SIG-M5 (cell line): ENCODE results near the gene SPO11.

Experiments
- DNase-seq: peaks from one replicate; lab custom pipeline; 2025; lab: John Stamatoyannopoulos, UW

SPO11 gene, protein sequence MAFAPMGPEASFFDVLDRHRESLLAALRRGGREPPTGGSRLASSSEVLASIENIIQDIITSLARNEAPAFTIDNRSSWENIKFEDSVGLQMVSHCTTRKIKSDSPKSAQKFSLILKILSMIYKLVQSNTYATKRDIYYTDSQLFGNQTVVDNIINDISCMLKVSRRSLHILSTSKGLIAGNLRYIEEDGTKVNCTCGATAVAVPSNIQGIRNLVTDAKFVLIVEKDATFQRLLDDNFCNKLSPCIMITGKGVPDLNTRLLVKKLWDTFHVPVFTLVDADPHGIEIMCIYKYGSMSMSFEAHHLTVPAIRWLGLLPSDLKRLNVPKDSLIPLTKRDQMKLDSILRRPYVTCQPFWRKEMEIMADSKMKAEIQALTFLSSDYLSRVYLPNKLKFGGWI

GRCh38 chr20:57329608-57330221, at the start of gene SPO11:
Gene SPO11 (plus strand): TSS chr20:57329803. CDS start chr20:57329868, 65 bp downstream.
- DNase-seq: no peak

GRCh38 chr20:57280221-57280620, 49.4 kb upstream of the SPO11 start:
- no peak for DNase-seq

DNA sequence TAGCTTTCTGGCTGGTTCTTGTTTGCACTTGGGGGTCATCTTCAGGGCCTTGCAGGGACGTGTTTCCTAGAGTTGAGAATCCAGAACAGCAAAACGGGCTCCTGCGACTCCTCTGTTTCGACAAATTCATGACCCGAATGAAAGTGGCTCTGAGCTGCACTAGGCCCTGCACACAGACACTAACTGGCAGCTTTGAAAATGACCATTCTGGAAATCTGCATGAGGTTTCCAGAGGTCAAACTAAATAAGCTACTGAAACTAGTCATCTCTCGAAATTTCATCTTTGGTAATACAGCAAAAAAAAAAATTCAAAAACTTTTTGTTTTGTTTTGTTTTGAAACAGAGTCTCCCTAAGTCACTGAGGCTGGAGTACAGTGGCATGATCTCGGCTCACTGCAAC, 47.7 kb upstream of the SPO11 start:
- DNase-seq: no peak

DNA sequence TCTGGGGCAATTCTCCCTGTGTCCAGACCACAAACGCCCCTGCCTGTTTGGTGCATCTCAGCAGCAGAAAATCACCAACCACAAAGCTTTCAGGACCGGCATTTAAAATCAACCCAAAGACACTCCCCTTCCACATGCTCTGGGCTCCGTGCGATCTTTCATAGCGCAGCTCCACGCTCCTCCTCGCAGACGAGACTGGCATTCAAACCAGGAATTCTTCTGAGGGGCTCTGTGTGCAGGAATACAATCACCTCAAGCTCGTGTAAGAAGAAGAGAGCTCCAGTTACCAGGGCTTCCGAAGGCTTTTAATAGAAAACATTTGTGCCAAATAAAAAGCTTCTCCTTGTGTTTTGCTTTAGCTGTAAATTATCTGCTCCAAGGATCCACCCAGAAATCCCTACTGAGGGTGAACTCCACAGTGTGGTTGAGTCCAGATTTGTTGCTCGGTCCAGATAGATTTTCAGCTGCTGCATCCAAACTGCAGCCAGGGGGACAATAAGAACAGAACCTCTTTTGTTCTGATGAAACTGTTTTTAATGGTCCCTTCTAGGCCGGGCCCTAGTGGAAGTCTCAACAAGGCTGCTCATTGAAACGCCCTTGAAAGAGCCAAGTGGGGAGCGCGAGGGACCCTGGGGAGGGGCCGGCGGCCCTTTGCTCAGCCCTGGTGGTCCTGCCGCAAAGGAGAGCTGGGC, 46.8 kb upstream of the SPO11 start:
- no peak for DNase-seq

- DNase-seq: no peak
Measured at GRCh38 chr20:57283860-57284259, 45.7 kb upstream of the SPO11 start.

DNA sequence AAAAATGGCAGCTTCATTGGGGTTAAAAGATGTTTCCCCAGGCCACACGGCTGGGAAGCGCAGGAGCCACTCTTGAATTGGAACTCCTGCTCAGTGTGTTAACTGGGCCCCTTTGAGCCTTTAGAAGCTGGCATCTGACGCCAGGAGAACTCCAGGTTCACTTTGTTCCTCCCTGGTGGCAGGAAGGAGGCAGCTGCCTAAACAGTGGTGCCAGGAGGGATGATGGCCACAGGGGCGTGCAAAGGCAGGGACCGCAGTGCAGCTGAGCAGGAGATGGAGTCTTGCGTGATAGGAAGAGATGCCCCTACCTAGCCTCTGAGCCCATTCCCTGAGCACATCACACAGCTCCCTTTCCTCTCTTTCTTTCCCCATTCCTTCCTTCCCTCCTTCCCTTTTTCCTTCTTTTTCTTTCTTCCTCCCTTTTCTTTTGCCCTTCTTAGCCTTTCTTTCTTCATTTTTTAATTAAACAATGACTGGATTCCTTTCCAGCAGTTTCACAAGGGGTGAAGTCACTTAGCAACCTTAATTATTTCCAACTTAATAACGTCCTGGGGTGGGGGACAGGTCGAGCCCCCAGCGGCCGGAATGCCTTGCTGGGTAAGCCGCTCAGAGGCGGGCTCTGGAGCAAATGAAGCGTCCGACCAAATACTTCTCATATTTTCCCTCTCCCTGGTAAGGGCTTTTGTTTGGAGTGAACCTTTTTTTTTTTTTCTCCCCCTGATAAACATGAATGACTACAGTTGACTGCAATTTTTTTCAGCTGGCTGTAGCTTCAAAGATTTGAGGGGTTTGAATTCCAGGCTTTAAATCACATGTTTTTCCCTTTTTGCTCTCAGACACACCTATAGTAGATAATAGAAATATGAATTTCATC, 42.4 kb upstream of the SPO11 start:
- no peak for DNase-seq

DNA sequence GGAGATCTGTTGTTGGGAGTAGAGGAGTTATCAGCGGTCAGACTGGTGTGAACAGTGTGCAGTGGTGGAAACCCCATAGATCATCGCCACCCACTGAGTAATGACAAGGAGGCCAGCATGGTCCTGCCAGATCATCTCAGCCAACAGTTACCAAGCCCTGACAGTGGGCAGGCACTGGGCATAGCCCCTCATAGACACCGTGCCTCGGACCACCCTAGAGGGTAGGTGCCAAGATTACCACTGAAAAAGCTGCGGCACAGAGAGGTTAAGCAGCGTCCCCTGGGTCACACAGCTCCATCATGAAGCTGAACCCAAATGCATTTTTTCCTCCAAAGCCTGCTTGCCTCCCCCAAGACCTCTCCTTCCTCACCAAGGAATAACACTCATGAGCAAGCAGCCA, 41.7 kb upstream of the SPO11 start:
- no peak for DNase-seq

DNA sequence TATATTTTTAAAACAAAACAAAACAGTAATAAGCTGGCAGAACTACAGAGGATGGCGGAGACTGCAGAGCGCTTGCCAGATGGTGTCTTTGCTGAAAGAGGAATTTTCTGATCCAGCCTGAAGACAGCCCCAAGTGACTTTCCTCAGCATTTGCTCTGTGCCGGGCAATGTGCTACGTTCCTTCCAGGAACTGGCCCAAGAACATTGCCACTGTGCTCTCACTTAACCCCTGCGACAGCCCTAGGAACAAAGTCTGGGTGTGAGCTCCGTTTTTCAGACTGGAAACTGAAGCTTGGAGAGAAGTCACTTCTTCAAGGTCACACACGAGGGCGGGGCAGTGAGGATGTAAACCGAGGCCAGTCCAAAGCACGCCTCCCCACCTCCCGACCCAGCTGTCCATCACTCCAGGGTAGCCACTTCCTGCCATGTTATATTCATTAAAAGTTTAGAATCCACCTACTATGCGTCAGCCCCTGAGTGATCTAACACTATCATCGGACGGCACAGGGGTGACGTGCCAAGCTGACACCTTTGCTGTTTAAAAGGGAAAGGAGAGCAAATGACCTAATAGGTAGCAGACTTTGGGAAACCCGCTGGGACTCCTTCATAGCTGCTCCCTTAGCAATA, 40.8 kb upstream of the SPO11 start:
- no peak for DNase-seq

DNA sequence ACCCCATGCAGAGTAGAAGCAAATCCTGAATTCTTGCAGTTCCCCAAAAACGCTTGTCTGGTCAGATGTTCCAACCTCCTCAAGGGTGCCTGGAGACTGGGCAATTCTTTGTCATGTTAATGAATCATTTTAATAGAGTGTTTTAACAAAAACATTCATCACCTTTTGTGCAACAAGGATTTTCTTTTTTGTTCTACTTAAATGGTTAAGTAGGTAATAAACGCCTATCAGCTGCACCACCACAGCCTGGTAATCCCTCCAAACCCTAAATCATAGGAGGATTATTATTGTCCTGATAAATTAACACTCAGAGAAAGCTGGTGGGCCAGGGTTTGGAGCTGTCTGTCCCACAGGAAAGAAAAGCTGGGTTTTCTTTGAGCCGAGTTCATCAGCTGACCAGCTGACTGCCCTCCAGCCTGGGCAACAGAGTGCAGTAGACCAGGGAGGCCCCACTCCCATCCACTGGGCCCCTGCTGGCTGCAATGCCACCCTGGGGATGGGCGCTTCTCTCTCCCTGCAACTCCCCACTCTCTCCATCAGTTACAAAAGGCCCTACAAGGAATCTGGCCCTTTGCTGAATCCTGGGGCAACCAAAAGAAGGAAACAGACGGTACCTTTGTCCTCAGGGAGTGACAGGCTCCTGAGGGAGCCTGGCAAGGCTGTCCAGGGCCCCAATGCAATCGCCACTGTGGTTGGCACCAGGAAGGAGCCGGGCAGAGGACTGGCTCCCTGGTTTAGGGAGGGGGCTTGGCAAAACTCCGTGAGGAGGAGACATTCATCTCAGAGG, 40.0 kb upstream of the SPO11 start:
- DNase-seq: no peak

- DNase-seq: no peak
Measured at GRCh38 chr20:57290178-57290484, 39.5 kb upstream of the SPO11 start.

DNA sequence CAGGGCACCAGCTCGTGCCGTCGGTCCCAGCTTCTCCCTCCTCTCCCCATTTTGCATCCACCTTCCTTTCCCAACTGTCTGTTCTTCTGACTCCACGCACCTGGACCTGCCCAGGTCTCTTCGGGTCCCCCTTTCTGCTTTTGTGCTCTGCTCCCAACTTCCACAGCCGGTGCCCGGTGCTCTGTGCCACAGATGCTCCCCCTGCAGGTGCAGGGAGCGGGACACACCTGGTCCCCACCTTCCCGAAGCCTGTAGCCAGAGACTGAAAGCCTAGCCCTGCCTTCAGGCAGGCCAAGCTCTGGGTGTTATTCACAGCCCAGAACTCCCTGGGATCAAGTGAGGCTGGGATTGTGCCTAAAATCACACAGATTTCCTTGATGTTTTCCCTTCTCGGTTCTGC, 38.6 kb upstream of the SPO11 start:
- no peak for DNase-seq

- DNase-seq: no peak
Measured at GRCh38 chr20:57291694-57292093, 37.9 kb upstream of the SPO11 start.

GRCh38 chr20:57292611-57293010, 37.0 kb upstream of the SPO11 start:
- DNase-seq: no peak

DNA sequence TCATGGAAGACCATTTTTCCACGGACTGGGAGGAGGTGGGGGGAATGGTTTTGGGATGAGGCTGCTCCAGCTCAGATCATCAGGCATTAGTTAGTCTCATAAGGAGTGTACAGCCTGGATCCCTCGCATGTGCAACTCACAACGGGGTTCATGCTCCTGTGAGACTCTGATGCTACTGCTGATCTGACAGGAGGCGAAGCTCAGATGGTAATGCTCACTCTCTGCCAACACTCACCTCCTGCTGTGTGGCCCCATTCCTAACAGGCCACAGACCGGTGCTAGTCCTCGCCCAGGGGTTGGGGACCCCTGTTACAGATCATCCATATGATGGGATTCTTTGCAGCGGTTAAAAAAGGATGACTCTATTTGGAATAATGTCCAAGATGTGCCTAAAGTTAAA, 35.6 kb upstream of the SPO11 start:
- DNase-seq: no peak

DNA sequence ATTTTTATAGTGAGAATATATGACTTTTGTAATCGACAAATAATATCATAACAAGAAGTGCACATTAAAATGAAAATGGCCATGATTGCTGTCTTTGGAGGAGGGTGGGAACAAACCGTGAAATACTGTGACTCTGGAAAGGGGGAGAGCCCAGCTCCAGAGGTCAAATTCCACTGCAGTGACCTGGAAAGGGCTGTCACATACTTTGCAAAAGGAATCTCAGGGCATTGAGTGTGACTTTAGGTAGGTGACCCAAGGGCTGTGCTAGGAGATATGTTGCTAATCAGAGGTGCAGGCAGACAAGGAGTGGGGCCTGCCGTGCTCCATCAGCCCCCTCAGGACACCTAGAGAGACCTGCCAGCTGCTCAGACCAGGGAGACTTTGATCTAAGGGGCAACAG, 35.1 kb upstream of the SPO11 start:
- no peak for DNase-seq

- DNase-seq: no peak
Measured at GRCh38 chr20:57298457-57298856, 31.1 kb upstream of the SPO11 start.

- no peak for DNase-seq
Measured at GRCh38 chr20:57301026-57301425, 28.6 kb upstream of the SPO11 start.

DNA sequence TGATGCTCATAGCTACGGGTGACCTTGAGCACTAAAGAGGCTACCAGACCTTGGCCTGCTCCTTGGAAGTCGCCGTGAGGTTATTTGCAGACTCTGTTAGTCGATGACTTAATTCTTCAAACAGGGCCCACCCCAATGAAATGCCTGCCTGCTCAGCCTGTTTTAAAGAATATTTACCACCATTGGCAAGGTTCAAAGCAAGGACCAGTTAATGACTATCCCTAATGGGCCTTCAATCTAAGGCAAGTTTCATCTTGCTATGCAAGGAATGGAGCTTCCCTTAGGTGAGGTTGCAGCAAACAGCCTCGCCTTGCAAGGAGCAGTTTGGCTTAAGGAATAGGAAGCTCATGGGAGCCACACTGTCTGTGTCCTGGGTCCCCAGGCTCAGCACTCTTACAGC, 22.9 kb upstream of the SPO11 start:
- DNase-seq: no peak

- no peak for DNase-seq
Measured at GRCh38 chr20:57308451-57309271, 20.9 kb upstream of the SPO11 start.

DNA sequence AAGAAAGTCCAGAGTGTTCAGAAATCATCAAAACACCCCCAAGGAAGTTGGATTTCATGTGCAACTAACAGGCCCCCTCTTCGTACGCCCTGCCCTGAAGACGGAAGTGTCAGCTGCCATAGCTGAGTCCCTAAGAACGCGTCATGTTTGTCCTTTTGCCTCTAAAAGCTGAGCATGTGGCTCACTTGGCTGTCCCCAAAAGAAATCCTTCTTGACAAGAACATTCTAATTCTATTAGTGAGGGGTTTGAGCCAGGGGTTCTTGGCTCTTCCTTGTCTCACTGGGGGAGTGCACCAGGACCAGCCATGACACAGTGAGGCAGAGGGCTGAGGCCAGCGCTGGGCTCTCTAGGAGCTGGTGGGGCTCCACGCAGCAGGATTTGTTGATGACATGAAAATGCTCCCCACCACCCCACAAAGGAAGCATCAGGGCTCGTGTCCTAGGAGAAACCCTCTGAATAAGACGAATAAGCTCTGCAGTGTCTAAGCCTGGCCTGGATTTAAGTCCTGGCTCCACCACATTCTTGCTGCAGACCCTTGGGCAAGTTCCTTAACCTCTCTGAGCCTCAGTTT, 20.0 kb upstream of the SPO11 start:
- no peak for DNase-seq
